Ectodermal cell (in vitro differentiated cells): ENCODE measurements around the gene ATP8A1.

Source experiments
- H3K27ac ChIP-seq: 2 replicates; pipeline ENCODE4 v1.7.0; 2013; ENCODE audit warnings: mild to moderate bottlenecking, low read depth, low read length; ENCODE audit not compliant: insufficient read depth, poor library complexity, severe bottlenecking
- H3K27me3 ChIP-seq: 2 replicates; pipeline ENCODE4 v1.7.0; 2013; ENCODE audit warnings: mild to moderate bottlenecking, low read length; ENCODE audit not compliant: insufficient read depth, control insufficient read depth, poor library complexity, severe bottlenecking
- H3K36me3 ChIP-seq: one replicate; pipeline ENCODE4 v1.7.0; 2013; ENCODE audit warnings: low read length; ENCODE audit not compliant: control insufficient read depth, insufficient read depth
- H3K4me1 ChIP-seq: one replicate; pipeline ENCODE4 v1.7.0; 2013; ENCODE audit warnings: low read length; ENCODE audit not compliant: control insufficient read depth, insufficient read depth
- H3K4me3 ChIP-seq: 2 replicates; pipeline ENCODE4 v1.7.0; 2013; ENCODE audit warnings: low read depth, low read length, control low read depth; ENCODE audit not compliant: insufficient read depth
- H3K9me3 ChIP-seq: 2 replicates; pipeline ENCODE4 v1.7.0; 2013; ENCODE audit warnings: mild to moderate bottlenecking, low read length, moderate library complexity; ENCODE audit not compliant: control insufficient read depth
- WGBS, 2 experiments: methylation state at CpG; one replicate each; pipeline ENCODE4 v1.1.7; 2013; ENCODE audit warnings: missing lambda C conversion rate in 2 of 2; 5-methylcytosine and 5-hydroxymethylcytosine counted together

Gene ATP8A1

GRCh38 chr4:42638993-42639392 is 17.9 kb downstream of the ATP8A1 start:
- H3K27me3 ChIP-seq: no peaks in the 10 kb centered on the region
- 83 to 84% methylated on average over 3 of the region's 3 CpGs for WGBS, 2 experiments
- no peak overlapping the region for H3K4me3 ChIP-seq
- H3K9me3 ChIP-seq: no peaks in the 10 kb centered on the region
- no peaks in the 10 kb centered on the region for H3K36me3 ChIP-seq
- no peak overlapping the region for H3K27ac ChIP-seq
- H3K4me1 ChIP-seq: peaks cover 21% of the 10 kb centered on the region

- Histone ChIP-seq H3K36me3 (no peaks in the 10 kb centered on the region), H3K4me3 (no peak overlapping the region), H3K27me3 (no peaks in the 10 kb centered on the region), H3K27ac (no peak overlapping the region), H3K4me1 (peaks cover 27% of the 10 kb centered on the region), H3K9me3 (no peaks in the 10 kb centered on the region)
- WGBS, 2 experiments: 96% methylated on average over 5 of the region's 5 CpGs
These were observed 18.6 kb downstream of the ATP8A1 start for GRCh38 chr4:42638321-42638720.

- H3K27ac ChIP-seq: no peak overlapping the region
- H3K4me3 ChIP-seq: no peak overlapping the region
- H3K27me3 ChIP-seq: no peaks in the 10 kb centered on the region
- H3K36me3 ChIP-seq: no peaks in the 10 kb centered on the region
- H3K9me3 ChIP-seq: no peaks in the 10 kb centered on the region
- peaks cover 27% of the 10 kb centered on the region for H3K4me1 ChIP-seq
These were observed 19.0 kb downstream of the ATP8A1 start for GRCh38 chr4:42637867-42638266.

GRCh38 chr4:42637104-42637503 is 19.8 kb downstream of the ATP8A1 start:
- H3K27ac ChIP-seq: no peak overlapping the region
- H3K9me3 ChIP-seq: no peaks in the 10 kb centered on the region
- H3K4me3 ChIP-seq: no peak overlapping the region
- H3K27me3 ChIP-seq: no peaks in the 10 kb centered on the region
- WGBS, 2 experiments: 92 to 95% methylated on average over 3 of the region's 3 CpGs
- no peaks in the 10 kb centered on the region for H3K36me3 ChIP-seq
- H3K4me1 ChIP-seq: peaks cover 27% of the 10 kb centered on the region

- 87 to 89% methylated on average over 3 of the region's 3 CpGs for WGBS, 2 experiments
- H3K27ac ChIP-seq: peak overlapping the region; percentile 84
These were observed 20.3 kb downstream of the ATP8A1 start for GRCh38 chr4:42636645-42636949.

GRCh38 chr4:42633605-42634388 is 23.1 kb downstream of the ATP8A1 start:
- no peak overlapping the region for H3K4me3 ChIP-seq
- WGBS, 2 experiments: 86 to 90% methylated on average over 4 to 5 of the region's 5 CpGs
- no peaks in the 10 kb centered on the region for H3K9me3 ChIP-seq
- no peaks in the 10 kb centered on the region for H3K27me3 ChIP-seq
- H3K4me1 ChIP-seq: peaks cover 21% of the 10 kb centered on the region
- no peaks in the 10 kb centered on the region for H3K36me3 ChIP-seq
- H3K27ac ChIP-seq: no peak overlapping the region

More at GRCh38 chr4:42636645-42636949, 20.3 kb downstream of the ATP8A1 start:
- Histone ChIP-seq H3K9me3 (no peaks in the 10 kb centered on the region), H3K27me3 (no peaks in the 10 kb centered on the region), H3K36me3 (no peaks in the 10 kb centered on the region), H3K4me3 (no peak overlapping the region), H3K4me1 (peaks cover 27% of the 10 kb centered on the region)

- H3K4me1 ChIP-seq: peaks cover 18% of the 10 kb centered on the region
- H3K36me3 ChIP-seq: no peaks in the 10 kb centered on the region
- no peak overlapping the region for H3K4me3 ChIP-seq
- H3K9me3 ChIP-seq: no peaks in the 10 kb centered on the region
- no peaks in the 10 kb centered on the region for H3K27me3 ChIP-seq
- no peak overlapping the region for H3K27ac ChIP-seq
- 95 to 97% methylated on average over 3 of the region's 3 CpGs for WGBS, 2 experiments
These were observed 24.1 kb downstream of the ATP8A1 start for GRCh38 chr4:42632653-42633382.

- no peaks in the 10 kb centered on the region for H3K36me3 ChIP-seq
- no peaks in the 10 kb centered on the region for H3K27me3 ChIP-seq
- peaks cover 8% of the 10 kb centered on the region for H3K4me1 ChIP-seq
- H3K27ac ChIP-seq: no peak overlapping the region
- WGBS, 2 experiments: 95 to 100% methylated on average over 1 of the region's 1 CpG
- no peaks in the 10 kb centered on the region for H3K9me3 ChIP-seq
- no peak overlapping the region for H3K4me3 ChIP-seq
These were observed 26.0 kb downstream of the ATP8A1 start for GRCh38 chr4:42630908-42631307.

GRCh38 chr4:42628740-42629139 is 28.2 kb downstream of the ATP8A1 start:
- WGBS, 2 experiments: 88 to 90% methylated on average over 4 of the region's 4 CpGs
- H3K36me3 ChIP-seq: no peaks in the 10 kb centered on the region
- H3K4me3 ChIP-seq: no peak overlapping the region
- H3K27ac ChIP-seq: no peak overlapping the region
- H3K4me1 ChIP-seq: peaks cover 4% of the 10 kb centered on the region
- H3K9me3 ChIP-seq: no peaks in the 10 kb centered on the region
- H3K27me3 ChIP-seq: no peaks in the 10 kb centered on the region

GRCh38 chr4:42627885-42628646 is 28.8 kb downstream of the ATP8A1 start:
- Histone ChIP-seq H3K9me3 (no peaks in the 10 kb centered on the region), H3K4me3 (no peak overlapping the region)
- 84% methylated on average over 8 to 9 of the region's 9 CpGs for WGBS, 2 experiments

More at GRCh38 chr4:42627885-42628646, 28.8 kb downstream of the ATP8A1 start:
- Histone ChIP-seq H3K27ac (no peak overlapping the region), H3K27me3 (no peaks in the 10 kb centered on the region), H3K36me3 (no peaks in the 10 kb centered on the region), H3K4me1 (no peaks in the 10 kb centered on the region)
